ENCODE results near the gene MDM2. TPM values are rescaled to one million over a fixed set of nuclear protein-coding genes. Genes with fewer than 3 reads are reported as not detected.

MDM2 gene
- total RNA-seq, 4 donors from 2014 or later, result 47.5 to 79.2 (median 57.4) TPM

- no peaks in the 10 kb centered on the region for H3K36me3 ChIP-seq
- H3K27ac ChIP-seq, result no peak overlapping the region
- no peak for ATAC-seq
- H3K4me3 ChIP-seq, result no peak overlapping the region
- TF ChIP-seq POLR2A (IDR thresholded peaks at IDR 0.05) (no peak), CTCF (IDR thresholded peaks at IDR 0.05) (no peak), POLR2AphosphoS5 (IDR thresholded peaks at IDR 0.05) (no peak)
- 95 to 100% methylated on average over 2 to 5 of the region's 7 CpGs for WGBS, 2 donors (ENCODE audit: low coverage in 1 of 2)
- no peaks in the 10 kb centered on the region for H3K9me3 ChIP-seq
- H3K4me1 ChIP-seq, result no peaks in the 10 kb centered on the region
- H3K27me3 ChIP-seq, result no peaks in the 10 kb centered on the region
These were observed 32.8 kb upstream of the MDM2 start for GRCh38 chr12:68775121-68775630.

GRCh38 chr12:68776976-68777610, 30.9 kb upstream of the MDM2 start:
- Histone ChIP-seq H3K36me3 (no peaks in the 10 kb centered on the region), H3K27ac (no peak overlapping the region), H3K4me1 (no peaks in the 10 kb centered on the region), H3K4me3 (no peak overlapping the region), H3K9me3 (no peaks in the 10 kb centered on the region), H3K27me3 (no peaks in the 10 kb centered on the region)
- 86 to 91% methylated on average over 4 to 5 of the region's 5 CpGs for WGBS, 2 donors (ENCODE audit: low coverage in 1 of 2)
- TF ChIP-seq POLR2A (IDR thresholded peaks at IDR 0.05), result no peak
- no peak for TF ChIP-seq POLR2AphosphoS5 (IDR thresholded peaks at IDR 0.05)
- no peak for TF ChIP-seq CTCF (IDR thresholded peaks at IDR 0.05)
- ATAC-seq, result no peak

GRCh38 chr12:68779280-68779679, 28.7 kb upstream of the MDM2 start:
- H3K27me3 ChIP-seq, result no peaks in the 10 kb centered on the region
- no peaks in the 10 kb centered on the region for H3K9me3 ChIP-seq
- peaks cover 0 to 3% of the 10 kb centered on the region in 2 donors for H3K36me3 ChIP-seq
- TF ChIP-seq POLR2A (IDR thresholded peaks at IDR 0.05) (no peak), POLR2AphosphoS5 (IDR thresholded peaks at IDR 0.05) (no peak)
- no peak for ATAC-seq
- no peak overlapping the region for H3K4me3 ChIP-seq
- no peaks in the 10 kb centered on the region for H3K4me1 ChIP-seq
- no peak overlapping the region for H3K27ac ChIP-seq

- H3K9me3 ChIP-seq, result no peaks in the 10 kb centered on the region
- TF ChIP-seq EP300 (IDR thresholded peaks at IDR 0.05) (no peak), CTCF (IDR thresholded peaks at IDR 0.05) (no peak), POLR2AphosphoS5 (IDR thresholded peaks at IDR 0.05) (no peak), POLR2A (IDR thresholded peaks at IDR 0.05) (no peak)
- ATAC-seq, result no peak
These were observed 27.2 kb upstream of the MDM2 start for GRCh38 chr12:68780731-68781130.

GRCh38 chr12:68781728-68782127, 26.2 kb upstream of the MDM2 start:
- 93 to 100% methylated on average over 5 to 6 of the region's 6 CpGs for WGBS, 2 donors (ENCODE audit: low coverage in 1 of 2)
- ATAC-seq, result no peak

More at GRCh38 chr12:68780731-68781130, 27.2 kb upstream of the MDM2 start:
- no peak overlapping the region for H3K4me3 ChIP-seq
- no peaks in the 10 kb centered on the region for H3K4me1 ChIP-seq
- no peaks in the 10 kb centered on the region for H3K27me3 ChIP-seq
- WGBS, 2 donors (ENCODE audit: low coverage in 1 of 2), result 83% methylated on average over 2 of the region's 6 CpGs; no CpG with 5 or more reads in 1 of the 2 donors
- H3K27ac ChIP-seq, result peak overlapping the region in 1 of 4 donors; percentile 25
- H3K36me3 ChIP-seq, result peaks cover 0 to 3% of the 10 kb centered on the region in 2 donors

More at GRCh38 chr12:68781728-68782127, 26.2 kb upstream of the MDM2 start:
- no peak overlapping the region for H3K27ac ChIP-seq
- peaks cover 0 to 2% (median 0%) of the 10 kb centered on the region in 3 donors for H3K4me1 ChIP-seq
- no peaks in the 10 kb centered on the region for H3K27me3 ChIP-seq
- H3K4me3 ChIP-seq, result no peak overlapping the region
- peaks cover 0 to 3% of the 10 kb centered on the region in 2 donors for H3K36me3 ChIP-seq
- H3K9me3 ChIP-seq, result no peaks in the 10 kb centered on the region
- TF ChIP-seq POLR2AphosphoS5 (IDR thresholded peaks at IDR 0.05) (no peak), POLR2A (IDR thresholded peaks at IDR 0.05) (no peak), CTCF (IDR thresholded peaks at IDR 0.05) (no peak), EP300 (IDR thresholded peaks at IDR 0.05) (no peak)

All from gastroesophageal sphincter (tissue), 4 donors.